Caco-2 (cell line): ENCODE results near the gene SYF2. TPM values are rescaled to one million over a fixed set of nuclear protein-coding genes. Genes with fewer than 3 reads are reported as not detected.
"Not testable (repeated sequence)": the region's sequence is repeated elsewhere in the genome, so short reads cannot be mapped to it uniquely, and the experiment has no call there.

Experiments used
- BruUV-seq: library from RNA; stranded (reverse); fragments of 400-500 nt; replicated peaks from 2 replicates; lab custom pipeline; 2021; lab: Mats Ljungman, UMichigan
- CTCF ChIA-PET: fragments of 300-600 bp; sonication (Branson Sonifier 250); formaldehyde crosslinking; loops from one replicate; lab custom pipeline; 2022; ENCODE audit warnings: antibody characterized with exemption; lab: Charles Lee
- POLR2A ChIA-PET: fragments of 300-600 bp; sonication (Branson Sonifier 250); formaldehyde crosslinking; loops from one replicate; lab custom pipeline; 2022; ENCODE audit warnings: antibody characterized with exemption; lab: Charles Lee
- DNase-seq, 2 experiments: peaks; one replicate each; pipeline versions ENCODE4 v3.0.0 to v3.0.0-alpha.2; 2020 to 2022
- H3K27me3 ChIP-seq: replicated peaks from 2 replicates; pipeline ENCODE4 v1.6.0; 2011; ENCODE audit warnings: low read length; ENCODE audit not compliant: control insufficient read depth, insufficient read depth
- H3K36me3 ChIP-seq: 2 replicates; pipeline ENCODE4 v1.5.1; 2011; ENCODE audit warnings: low read length; ENCODE audit not compliant: control insufficient read depth, insufficient read depth
- H3K4me1 ChIP-seq: fragments of 250-450 bp; sonication (Bioruptor Pico); 2 replicates; pipeline ENCODE4 v1.5.1; 2020; ENCODE audit warnings: mild to moderate bottlenecking
- H3K4me3 ChIP-seq: 2 replicates; pipeline ENCODE4 v1.5.1; 2011; ENCODE audit warnings: low read depth, mild to moderate bottlenecking, control low read depth, low read length
- H3K9me3 ChIP-seq: fragments of 250-450 bp; sonication (Bioruptor Pico); 2 replicates; pipeline ENCODE4 v1.5.1; 2020; ENCODE audit warnings: mild to moderate bottlenecking, moderate library complexity
- H3K27ac Mint-ChIP-seq: one replicate; pipeline ENCODE4 v1.8.0; 2022; ENCODE audit warnings: mixed read lengths; ENCODE audit not compliant: unreplicated experiment
- H3K27me3 Mint-ChIP-seq: one replicate; pipeline ENCODE4 v1.8.0; 2022; ENCODE audit warnings: mixed read lengths; ENCODE audit not compliant: insufficient read depth, unreplicated experiment
- H3K36me3 Mint-ChIP-seq: one replicate; pipeline ENCODE4 v1.8.0; 2022; ENCODE audit warnings: mild to moderate bottlenecking, mixed read lengths; ENCODE audit not compliant: insufficient read depth, unreplicated experiment
- H3K4me1 Mint-ChIP-seq: one replicate; pipeline ENCODE4 v1.8.0; 2022; ENCODE audit warnings: low read depth, mixed read lengths; ENCODE audit not compliant: unreplicated experiment
- H3K4me3 Mint-ChIP-seq: one replicate; pipeline ENCODE4 v1.8.0; 2022; ENCODE audit warnings: mild to moderate bottlenecking, moderate library complexity, mixed read lengths; ENCODE audit not compliant: unreplicated experiment
- H3K9me3 Mint-ChIP-seq: one replicate; pipeline ENCODE4 v1.8.0; 2022; ENCODE audit warnings: mixed read lengths; ENCODE audit not compliant: unreplicated experiment
- intact Hi-C: fragments of 100-400 bp; cut with micrococcal nuclease; formaldehyde crosslinking; loops from one replicate; pipeline ENCODE4 v1.10.0; 2022; ENCODE audit not compliant: unreplicated experiment
- total RNA-seq: library from RNA; stranded (reverse); gene quantifications from 2 replicates; pipeline ENCODE4 v1.2.3, GENCODE V29; 2022
- TF ChIP-seq, protein P1 (sequence below), 2 experiments: fragments of 200-600 bp in 1 of 2; IDR thresholded peaks; 1 replicate in 1 of 2; 2 replicates in 1 of 2; pipeline versions ENCODE4 v1.5.1 to v1.8.0; 2011 to 2022; ENCODE audit warnings: antibody characterized with exemption in 1 of 2, control low read depth in 1 of 2, inconsistent platforms in 1 of 2, low read depth in 1 of 2, low read length in 1 of 2, mild to moderate bottlenecking in 1 of 2, moderate library complexity in 1 of 2; ENCODE audit not compliant: insufficient read depth in 1 of 2, severe bottlenecking in 1 of 2, unreplicated experiment in 1 of 2

Gene SYF2
- total RNA-seq, 1 experiment from 2014 or later = 32.3 TPM

DNA sequence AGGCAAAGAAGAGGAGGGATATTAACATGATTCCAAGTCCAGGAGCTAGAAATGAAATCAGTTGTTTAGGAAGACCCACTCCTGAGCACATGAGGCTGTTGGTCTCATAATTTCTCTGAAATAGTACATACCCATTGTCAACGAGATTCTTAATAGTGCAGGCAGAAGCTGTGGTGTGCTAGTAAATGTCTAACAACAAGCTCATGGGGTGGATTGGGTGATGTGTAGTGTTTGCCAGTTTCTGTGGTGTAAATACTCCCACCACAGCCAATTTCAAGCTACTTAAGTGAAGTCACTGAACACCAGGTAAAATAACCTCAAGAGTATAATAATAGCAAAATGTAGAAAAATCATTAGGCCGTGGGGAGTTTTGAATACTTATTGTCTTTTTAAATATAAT is 42.0 kb downstream of the SYF2 start:
- H3K27ac Mint-ChIP-seq = no peak overlapping the region
- BruUV-seq = no TSS peak
- H3K9me3 Mint-ChIP-seq = no peaks in the 10 kb centered on the region
- H3K4me1 Mint-ChIP-seq = peaks cover 16% of the 10 kb centered on the region
- H3K36me3 Mint-ChIP-seq = no peaks in the 10 kb centered on the region
- H3K4me3 Mint-ChIP-seq = no peak overlapping the region
- CTCF ChIA-PET = no interaction called here
- TF ChIP-seq, protein P1, sequence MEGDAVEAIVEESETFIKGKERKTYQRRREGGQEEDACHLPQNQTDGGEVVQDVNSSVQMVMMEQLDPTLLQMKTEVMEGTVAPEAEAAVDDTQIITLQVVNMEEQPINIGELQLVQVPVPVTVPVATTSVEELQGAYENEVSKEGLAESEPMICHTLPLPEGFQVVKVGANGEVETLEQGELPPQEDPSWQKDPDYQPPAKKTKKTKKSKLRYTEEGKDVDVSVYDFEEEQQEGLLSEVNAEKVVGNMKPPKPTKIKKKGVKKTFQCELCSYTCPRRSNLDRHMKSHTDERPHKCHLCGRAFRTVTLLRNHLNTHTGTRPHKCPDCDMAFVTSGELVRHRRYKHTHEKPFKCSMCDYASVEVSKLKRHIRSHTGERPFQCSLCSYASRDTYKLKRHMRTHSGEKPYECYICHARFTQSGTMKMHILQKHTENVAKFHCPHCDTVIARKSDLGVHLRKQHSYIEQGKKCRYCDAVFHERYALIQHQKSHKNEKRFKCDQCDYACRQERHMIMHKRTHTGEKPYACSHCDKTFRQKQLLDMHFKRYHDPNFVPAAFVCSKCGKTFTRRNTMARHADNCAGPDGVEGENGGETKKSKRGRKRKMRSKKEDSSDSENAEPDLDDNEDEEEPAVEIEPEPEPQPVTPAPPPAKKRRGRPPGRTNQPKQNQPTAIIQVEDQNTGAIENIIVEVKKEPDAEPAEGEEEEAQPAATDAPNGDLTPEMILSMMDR (IDR thresholded peaks at IDR 0.05; ENCODE audit: insufficient read depth in 1 of 2, low read depth in 1 of 2, low read length in 1 of 2, severe bottlenecking in 1 of 2, unreplicated experiment in 1 of 2) = no peak
- intact Hi-C loops = loop anchor here (10.0 kb wide), 1 partner anchor 155 kb away; no protein-coding TSS in a partner anchor
- H3K36me3 ChIP-seq = no peaks in the 10 kb centered on the region
- POLR2A ChIA-PET = no interaction called here
- H3K27me3 ChIP-seq = no peaks in the 10 kb centered on the region
- no peaks in the 10 kb centered on the region for H3K27me3 Mint-ChIP-seq
- no peak for DNase-seq
- H3K4me1 ChIP-seq = 0 out of 2 replicates have a peak, but pooled peaks cover 7% of the 10 kb centered on the region
- H3K9me3 ChIP-seq = no peaks in the 10 kb centered on the region
- no peak overlapping the region for H3K4me3 ChIP-seq

DNA sequence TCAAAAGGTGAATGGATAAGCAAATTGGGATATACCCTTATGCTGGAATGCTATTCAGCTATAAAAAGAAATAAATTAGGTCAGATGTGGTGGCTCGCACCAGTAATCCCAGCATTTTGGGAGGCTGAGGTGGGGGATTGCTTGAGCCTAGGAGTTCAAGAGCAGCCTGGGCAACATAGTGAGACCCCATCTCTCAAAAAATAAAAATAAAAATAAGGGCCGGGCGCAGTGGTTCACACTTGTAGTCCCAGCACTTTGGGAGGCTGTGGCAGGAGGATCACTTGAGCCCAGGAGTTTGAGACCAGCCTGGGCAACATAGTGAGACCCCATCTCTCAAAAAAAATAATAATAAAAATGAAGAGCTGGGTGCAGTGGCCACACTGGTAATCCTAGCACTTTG is 44.4 kb downstream of the SYF2 start:
- H3K4me1 Mint-ChIP-seq, BruUV-seq, H3K4me3 Mint-ChIP-seq, CTCF ChIA-PET, H3K9me3 Mint-ChIP-seq, H3K27me3 Mint-ChIP-seq, H3K9me3 ChIP-seq, H3K4me3 ChIP-seq, H3K4me1 ChIP-seq, H3K27ac Mint-ChIP-seq, H3K36me3 ChIP-seq, DNase-seq, intact Hi-C loops, H3K36me3 Mint-ChIP-seq, H3K27me3 ChIP-seq, POLR2A ChIA-PET: not testable (repeated sequence)

DNA sequence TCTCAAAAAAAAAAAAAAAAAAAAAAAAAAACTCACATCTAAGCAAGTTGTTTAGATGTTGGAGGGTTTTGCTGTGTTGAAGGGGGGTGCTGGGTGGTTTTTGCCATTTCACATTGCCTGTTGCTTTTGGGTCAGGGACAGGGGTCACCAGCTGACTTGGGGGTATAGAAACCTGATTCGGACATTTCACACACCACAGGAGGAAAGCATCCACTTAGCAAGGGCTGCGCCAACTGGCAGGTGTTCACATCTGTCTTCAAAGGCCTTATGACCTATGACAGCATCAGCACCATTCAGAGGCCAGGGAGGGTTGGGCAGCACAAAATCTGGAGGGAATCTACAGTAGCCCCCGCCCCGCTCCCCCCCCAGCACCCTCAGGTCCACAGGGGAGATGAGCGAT is 45.2 kb downstream of the SYF2 start:
- no peak for DNase-seq
- Mint-ChIP-seq H3K4me3 (no peak overlapping the region), H3K27me3 (no peaks in the 10 kb centered on the region), H3K36me3 (no peaks in the 10 kb centered on the region), H3K9me3 (no peaks in the 10 kb centered on the region), H3K27ac (no peak overlapping the region), H3K4me1 (no peaks in the 10 kb centered on the region)
- no TSS peak for BruUV-seq
- intact Hi-C loops = no loop called here
- POLR2A ChIA-PET = no interaction called here
- CTCF ChIA-PET = no interaction called here
- Histone ChIP-seq H3K36me3 (no peaks in the 10 kb centered on the region), H3K27me3 (no peaks in the 10 kb centered on the region), H3K9me3 (no peaks in the 10 kb centered on the region), H3K4me3 (no peak overlapping the region), H3K4me1 (no peaks in the 10 kb centered on the region)
- TF ChIP-seq, protein P1 (IDR thresholded peaks at IDR 0.05; ENCODE audit: insufficient read depth in 1 of 2, low read depth in 1 of 2, low read length in 1 of 2, severe bottlenecking in 1 of 2, unreplicated experiment in 1 of 2) = no peak
